ENCODE results near the gene CTXN1. TPM values are rescaled to one million over a fixed set of nuclear protein-coding genes. Genes with fewer than 3 reads are reported as not detected.

CTXN1 gene
- total RNA-seq, 1 donor from 2014 or later: 14.2 TPM

DNA sequence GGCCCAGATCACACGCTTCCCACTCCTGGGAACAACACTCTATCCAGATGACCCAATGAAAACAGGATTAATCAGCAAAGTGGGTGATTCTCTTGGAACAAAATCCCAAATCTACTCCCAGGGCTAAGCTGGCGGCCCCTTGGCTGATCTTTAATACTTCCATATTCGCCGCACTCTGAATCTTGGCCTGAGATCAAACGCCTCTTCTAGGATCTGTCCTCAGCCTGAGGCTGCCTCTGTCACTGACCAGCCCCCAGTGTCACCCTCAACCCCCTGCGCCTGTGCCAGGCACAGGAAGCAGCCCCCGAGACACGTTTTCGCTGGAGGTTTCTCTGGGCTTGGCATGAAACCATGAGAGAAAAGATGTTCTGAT is 2.4 kb upstream of the CTXN1 start:
- no peaks in the 10 kb centered on the region for H3K27me3 ChIP-seq
- no peak for DNase-seq (ENCODE audit: extremely low spot score in 2 of 2)
- intact Hi-C loops (cut with DNase I): no loop called here
- H3K36me3 ChIP-seq: peaks cover 0 to 32% of the 10 kb centered on the region in 2 donors
- peak overlapping the region; percentile 96 for H3K27ac ChIP-seq
- no peaks in the 10 kb centered on the region for H3K9me3 ChIP-seq
- peak overlapping the region; percentile 3 to 15 for H3K4me3 ChIP-seq
- peaks cover 59% of the 10 kb centered on the region for H3K4me1 ChIP-seq
- TF ChIP-seq POLR2AphosphoS5 (IDR thresholded peaks at IDR 0.05; ENCODE audit: insufficient read depth in 1 of 2, low read depth in 1 of 2) (peak in 1 of 2 donors; percentile 33), POLR2A (IDR thresholded peaks at IDR 0.05) (no peak)
- TF ChIP-seq, protein P1, sequence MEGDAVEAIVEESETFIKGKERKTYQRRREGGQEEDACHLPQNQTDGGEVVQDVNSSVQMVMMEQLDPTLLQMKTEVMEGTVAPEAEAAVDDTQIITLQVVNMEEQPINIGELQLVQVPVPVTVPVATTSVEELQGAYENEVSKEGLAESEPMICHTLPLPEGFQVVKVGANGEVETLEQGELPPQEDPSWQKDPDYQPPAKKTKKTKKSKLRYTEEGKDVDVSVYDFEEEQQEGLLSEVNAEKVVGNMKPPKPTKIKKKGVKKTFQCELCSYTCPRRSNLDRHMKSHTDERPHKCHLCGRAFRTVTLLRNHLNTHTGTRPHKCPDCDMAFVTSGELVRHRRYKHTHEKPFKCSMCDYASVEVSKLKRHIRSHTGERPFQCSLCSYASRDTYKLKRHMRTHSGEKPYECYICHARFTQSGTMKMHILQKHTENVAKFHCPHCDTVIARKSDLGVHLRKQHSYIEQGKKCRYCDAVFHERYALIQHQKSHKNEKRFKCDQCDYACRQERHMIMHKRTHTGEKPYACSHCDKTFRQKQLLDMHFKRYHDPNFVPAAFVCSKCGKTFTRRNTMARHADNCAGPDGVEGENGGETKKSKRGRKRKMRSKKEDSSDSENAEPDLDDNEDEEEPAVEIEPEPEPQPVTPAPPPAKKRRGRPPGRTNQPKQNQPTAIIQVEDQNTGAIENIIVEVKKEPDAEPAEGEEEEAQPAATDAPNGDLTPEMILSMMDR (IDR thresholded peaks at IDR 0.05): peak in 1 of 3 experiments; percentile 5

DNA sequence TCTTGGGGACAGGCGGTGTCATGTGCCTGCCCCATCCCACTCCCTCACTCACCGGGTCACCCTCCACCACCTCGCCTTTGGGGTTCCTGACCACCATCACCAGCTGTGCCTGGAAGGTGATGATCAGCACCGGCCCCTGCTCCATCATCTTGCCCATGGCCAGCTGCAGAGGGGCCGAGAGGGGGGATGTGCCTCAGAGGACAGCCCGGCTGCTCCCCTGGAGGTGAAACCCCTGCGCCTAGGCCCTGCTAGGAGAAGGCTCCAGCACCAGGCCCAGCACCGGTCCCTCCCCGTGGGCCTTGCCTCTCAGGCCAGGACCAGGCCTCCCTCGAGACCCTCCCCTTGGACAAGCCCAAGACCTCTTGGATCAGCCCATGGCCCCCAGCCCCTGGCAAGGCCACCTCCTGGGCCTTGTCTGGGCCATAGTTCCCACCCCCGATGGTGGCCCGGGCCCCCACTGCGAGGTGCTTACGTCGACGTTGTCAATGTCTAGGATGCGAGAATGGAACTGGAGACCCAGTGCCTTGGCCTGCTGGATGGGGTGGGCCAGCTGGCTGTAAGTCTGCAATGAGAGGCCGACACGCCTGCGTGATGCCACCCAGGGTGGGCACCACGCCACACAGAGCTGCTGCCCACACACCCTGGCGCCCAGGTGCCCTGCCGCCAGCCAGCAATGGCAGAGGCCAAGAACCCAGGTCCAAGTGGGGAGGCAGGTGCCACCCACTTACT is 1.8 kb upstream of the CTXN1 start:
- H3K9me3 ChIP-seq: no peaks in the 10 kb centered on the region
- peak overlapping the region in 1 of 2 donors; percentile 3 for H3K4me3 ChIP-seq

DNA sequence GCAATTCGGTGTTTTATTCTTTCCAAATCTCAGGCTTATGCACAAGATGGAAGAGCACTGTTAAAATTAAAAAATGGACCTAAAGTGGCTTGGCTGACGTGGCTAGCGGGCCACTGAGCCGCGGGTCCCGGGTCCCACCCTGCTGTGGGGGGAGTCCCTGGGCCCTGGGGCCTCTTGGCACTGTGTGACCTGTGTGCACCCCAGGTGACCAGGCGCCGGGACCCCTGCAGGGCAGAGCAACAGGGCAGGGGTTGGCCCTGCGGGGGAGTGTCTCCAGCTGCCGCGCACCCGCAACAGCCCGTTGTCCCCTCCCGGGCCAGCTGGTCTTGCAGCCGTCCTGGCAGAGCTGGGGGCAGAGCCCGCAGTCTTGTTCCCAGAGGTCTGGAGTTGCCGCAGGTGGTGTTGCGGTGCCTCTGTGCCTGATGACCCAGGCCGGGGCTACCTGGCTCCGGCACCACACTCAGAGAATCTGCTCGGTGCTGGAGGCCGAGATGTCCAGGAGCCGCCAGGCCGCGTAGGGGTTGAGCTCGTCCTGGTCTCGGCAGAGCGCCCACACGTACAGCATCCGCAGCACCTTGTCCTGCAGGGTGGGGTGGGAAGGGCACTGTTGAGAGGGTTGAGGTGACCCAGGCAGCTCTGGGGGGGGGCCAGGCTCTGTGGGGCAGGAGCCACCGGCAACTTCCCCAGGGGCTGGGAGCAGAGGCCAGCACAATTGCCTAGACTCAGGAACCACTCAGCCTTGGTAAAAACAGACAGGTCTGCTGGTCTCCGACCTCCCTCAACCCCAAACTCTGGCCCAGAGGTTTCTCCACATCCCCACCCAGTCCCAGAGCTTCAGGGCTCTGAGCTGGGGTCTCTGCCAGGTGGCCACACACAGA is 1.0 kb upstream of the CTXN1 start:
- peaks cover 0 to 32% of the 10 kb centered on the region in 2 donors for H3K36me3 ChIP-seq
- H3K27me3 ChIP-seq: no peaks in the 10 kb centered on the region
- intact Hi-C loops (cut with DNase I): no loop called here
- no peak for DNase-seq (ENCODE audit: extremely low spot score in 2 of 2)
- peaks cover 72% of the 10 kb centered on the region for H3K4me1 ChIP-seq
- TF ChIP-seq POLR2A (IDR thresholded peaks at IDR 0.05) (no peak), POLR2AphosphoS5 (IDR thresholded peaks at IDR 0.05; ENCODE audit: insufficient read depth in 1 of 2, low read depth in 1 of 2) (no peak)
- TF ChIP-seq, protein P1 (IDR thresholded peaks at IDR 0.05): no peak
- peak overlapping the region in 1 of 2 donors; percentile 45 for H3K4me3 ChIP-seq
- no peaks in the 10 kb centered on the region for H3K9me3 ChIP-seq
- H3K27ac ChIP-seq: peak overlapping the region; percentile 96

More for the DNA sequence above, 1.8 kb upstream of the CTXN1 start:
- TF ChIP-seq POLR2AphosphoS5 (IDR thresholded peaks at IDR 0.05; ENCODE audit: insufficient read depth in 1 of 2, low read depth in 1 of 2) (no peak), POLR2A (IDR thresholded peaks at IDR 0.05) (no peak)
- TF ChIP-seq, protein P1 (IDR thresholded peaks at IDR 0.05): no peak
- H3K36me3 ChIP-seq: peaks cover 0 to 32% of the 10 kb centered on the region in 2 donors
- H3K27ac ChIP-seq: peak overlapping the region; percentile 96
- no peaks in the 10 kb centered on the region for H3K27me3 ChIP-seq
- intact Hi-C loops (cut with DNase I): no loop called here
- DNase-seq (ENCODE audit: extremely low spot score in 2 of 2): no peak
- peaks cover 64% of the 10 kb centered on the region for H3K4me1 ChIP-seq

DNA sequence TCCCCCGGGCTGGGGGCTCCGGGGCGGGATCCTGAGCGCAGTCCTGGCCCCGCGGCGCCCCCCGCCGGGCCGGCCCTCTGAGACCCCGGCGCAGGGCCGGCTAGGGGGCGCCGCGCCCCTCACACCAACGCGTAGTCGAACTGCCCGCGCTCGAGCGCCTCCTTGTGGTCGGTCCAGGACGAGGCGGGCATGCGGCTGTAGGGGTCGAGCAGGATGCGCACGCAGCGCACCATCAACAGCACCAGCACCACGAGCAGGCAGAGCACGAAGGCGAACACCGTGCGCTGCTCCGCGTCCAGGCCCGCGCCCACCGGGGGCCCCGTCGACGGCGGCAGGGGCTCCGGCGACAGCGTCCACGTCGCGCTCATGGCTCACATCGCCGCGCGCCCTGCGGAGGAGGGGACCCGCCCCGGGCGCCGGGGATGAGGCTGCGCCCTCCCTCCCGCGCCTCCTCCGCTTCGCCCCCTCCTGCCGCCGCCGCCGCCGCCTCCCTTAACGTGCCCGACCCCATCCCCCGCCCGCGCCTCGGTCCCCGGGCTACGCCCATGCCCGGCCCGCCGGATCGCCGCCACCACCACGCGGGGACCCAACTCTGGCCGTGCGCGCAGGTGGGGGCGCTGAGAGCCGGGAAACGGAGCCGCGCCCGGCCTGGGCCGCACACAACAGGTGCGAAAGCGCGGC is 624 bp downstream of the CTXN1 start:
- H3K36me3 ChIP-seq: peaks cover 0 to 20% of the 10 kb centered on the region in 2 donors
- TF ChIP-seq POLR2A (IDR thresholded peaks at IDR 0.05) (no peak), POLR2AphosphoS5 (IDR thresholded peaks at IDR 0.05; ENCODE audit: insufficient read depth in 1 of 2, low read depth in 1 of 2) (no peak)
- TF ChIP-seq, protein P1 (IDR thresholded peaks at IDR 0.05): peak in 2 of 3 experiments; percentile 58 to 64
- no peaks in the 10 kb centered on the region for H3K27me3 ChIP-seq
- intact Hi-C loops (cut with DNase I): no loop called here
- no peak for DNase-seq (ENCODE audit: extremely low spot score in 2 of 2)
- H3K4me3 ChIP-seq: peak overlapping the region; percentile 45 to 76
- peaks cover 80% of the 10 kb centered on the region for H3K4me1 ChIP-seq
- peak overlapping the region; percentile 89 for H3K27ac ChIP-seq
- H3K9me3 ChIP-seq: no peaks in the 10 kb centered on the region

Data from vagina (tissue), 2 donors.